Activated effector memory CD4-positive, alpha-beta T cell treated with Interleukin-2 at 50 U/mL for 16 hours (primary cell): ENCODE results near the gene KCNN1.
"Not testable (repeated sequence)": the region's sequence is repeated elsewhere in the genome, so short reads cannot be mapped to it uniquely, and the experiment has no call there.

Source experiments
- DNase-seq: peaks from one replicate; pipeline ENCODE4 v3.0.0-alpha.2; 2020

The KCNN1 gene

GRCh38 chr19:17966550-17967256 lies at the start of gene KCNN1:
Gene KCNN1 (plus strand): TSS chr19:17967107. CDS start chr19:17973889, 6,782 bp downstream.
- DNase-seq: no peak

DNA sequence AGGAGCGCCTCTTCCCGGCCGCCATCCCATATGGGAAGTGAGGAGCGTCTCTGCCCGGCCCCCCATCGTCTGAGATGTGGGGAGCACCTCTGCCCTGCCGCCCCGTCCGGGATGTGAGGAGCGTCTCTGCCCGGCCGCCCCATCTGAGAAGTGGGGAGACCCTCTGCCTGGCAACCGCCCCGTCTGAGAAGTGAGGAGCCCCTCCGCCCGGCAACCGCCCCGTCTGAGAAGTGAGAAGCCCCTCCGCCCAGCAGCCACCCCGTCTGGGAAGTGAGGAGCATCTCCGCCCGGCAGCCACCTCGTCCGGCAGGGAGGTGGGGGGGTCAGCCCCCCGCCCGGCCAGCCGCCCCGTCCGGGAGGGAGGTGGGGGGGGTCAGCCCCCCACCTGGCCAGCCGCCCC lies 48.8 kb upstream of the KCNN1 start:
- DNase-seq: not testable (repeated sequence)

- DNase-seq: not testable (repeated sequence)
Observed at GRCh38 chr19:17919122-17919521, 47.8 kb upstream of the KCNN1 start.

GRCh38 chr19:17920527-17920926 lies 46.4 kb upstream of the KCNN1 start:
- no peak for DNase-seq

DNA sequence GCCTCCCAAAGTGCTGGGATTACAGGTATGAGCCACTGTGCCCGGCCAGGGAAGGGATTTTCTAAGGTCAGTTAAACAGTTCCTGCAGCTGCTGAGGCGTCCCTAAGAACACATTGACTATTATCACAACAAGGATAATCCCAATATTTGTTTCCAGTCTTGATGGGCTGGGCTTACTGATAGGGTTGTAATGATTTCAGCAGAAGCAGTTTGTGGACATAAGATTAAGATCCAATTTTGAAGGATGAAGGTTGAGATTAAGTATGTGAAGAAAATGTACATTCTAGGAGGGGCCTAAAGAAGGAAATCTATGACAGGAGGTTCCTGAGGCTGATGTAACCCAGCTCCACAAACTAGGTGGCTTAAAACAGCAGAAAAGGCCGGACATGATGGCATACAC lies 44.8 kb upstream of the KCNN1 start:
- no peak for DNase-seq

DNA sequence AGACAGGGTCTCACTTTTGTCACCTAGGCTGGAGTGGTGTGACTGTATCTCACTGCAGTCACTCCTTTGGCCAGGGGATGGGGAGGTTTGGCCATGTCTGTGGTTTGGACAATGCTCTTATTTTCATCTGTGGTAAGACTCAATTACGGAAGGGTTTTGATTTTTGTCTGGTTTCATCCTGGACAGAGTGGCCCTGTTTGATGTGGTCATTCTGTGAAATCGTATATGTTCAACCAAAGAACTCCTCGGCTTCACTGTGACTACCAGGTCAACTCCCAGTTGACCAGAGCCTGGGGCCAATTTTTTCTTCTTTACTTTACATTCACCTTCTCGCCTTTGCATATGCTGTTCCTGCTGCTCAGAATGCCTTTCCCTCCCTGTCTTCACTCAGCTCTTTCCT lies 40.9 kb upstream of the KCNN1 start:
- no peak for DNase-seq

DNA sequence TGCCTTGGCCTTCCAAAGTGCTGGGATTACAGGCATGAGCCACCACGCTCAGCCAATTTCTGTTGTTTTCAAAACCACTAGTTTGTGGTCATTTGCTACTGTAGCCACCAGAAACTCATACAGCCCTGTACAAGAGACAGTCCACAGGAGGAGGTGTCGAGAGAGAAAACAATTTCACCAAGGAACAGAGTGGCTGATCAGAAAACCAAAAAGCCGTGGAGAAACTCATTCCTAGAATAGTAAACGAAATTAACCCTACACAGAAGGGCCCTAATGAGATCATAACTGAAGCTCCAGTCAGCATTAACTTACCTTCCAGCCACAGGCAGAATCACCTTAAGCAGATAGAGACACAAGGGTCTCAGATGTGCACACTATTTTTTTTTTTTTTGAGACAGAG lies 37.9 kb upstream of the KCNN1 start:
- DNase-seq: no peak

DNA sequence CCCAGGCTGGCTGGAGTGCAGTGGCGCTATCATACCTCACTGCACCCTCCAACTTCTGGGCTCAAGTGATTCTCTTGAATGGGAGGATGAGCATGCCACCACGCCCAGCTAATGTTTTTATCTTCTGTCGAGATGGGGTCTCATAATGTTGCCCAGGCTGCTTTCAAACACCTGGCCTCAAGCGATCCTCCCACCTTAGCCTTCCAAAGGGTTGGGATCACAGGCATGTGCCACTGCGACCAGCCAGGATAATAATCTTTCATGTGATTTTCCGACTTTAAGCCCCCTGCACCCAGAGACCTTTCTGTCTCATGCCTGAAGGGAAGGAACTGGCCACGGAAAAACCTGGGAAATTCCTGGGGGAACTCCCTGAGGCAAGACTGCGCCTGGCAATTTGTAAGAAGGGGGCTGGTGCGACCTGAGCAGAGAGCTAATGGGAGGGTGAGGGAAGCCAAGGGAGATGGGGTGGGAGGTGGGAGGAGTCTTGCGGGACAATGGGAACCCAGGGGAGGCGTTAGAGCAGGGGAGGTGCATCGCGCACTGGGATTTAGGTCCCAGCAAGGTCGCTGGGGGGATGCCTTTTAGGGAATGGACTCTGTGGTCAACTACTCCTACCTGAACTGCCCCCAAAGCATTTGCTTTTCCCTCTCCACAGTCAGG lies 35.2 kb upstream of the KCNN1 start:
- DNase-seq: no peak

DNA sequence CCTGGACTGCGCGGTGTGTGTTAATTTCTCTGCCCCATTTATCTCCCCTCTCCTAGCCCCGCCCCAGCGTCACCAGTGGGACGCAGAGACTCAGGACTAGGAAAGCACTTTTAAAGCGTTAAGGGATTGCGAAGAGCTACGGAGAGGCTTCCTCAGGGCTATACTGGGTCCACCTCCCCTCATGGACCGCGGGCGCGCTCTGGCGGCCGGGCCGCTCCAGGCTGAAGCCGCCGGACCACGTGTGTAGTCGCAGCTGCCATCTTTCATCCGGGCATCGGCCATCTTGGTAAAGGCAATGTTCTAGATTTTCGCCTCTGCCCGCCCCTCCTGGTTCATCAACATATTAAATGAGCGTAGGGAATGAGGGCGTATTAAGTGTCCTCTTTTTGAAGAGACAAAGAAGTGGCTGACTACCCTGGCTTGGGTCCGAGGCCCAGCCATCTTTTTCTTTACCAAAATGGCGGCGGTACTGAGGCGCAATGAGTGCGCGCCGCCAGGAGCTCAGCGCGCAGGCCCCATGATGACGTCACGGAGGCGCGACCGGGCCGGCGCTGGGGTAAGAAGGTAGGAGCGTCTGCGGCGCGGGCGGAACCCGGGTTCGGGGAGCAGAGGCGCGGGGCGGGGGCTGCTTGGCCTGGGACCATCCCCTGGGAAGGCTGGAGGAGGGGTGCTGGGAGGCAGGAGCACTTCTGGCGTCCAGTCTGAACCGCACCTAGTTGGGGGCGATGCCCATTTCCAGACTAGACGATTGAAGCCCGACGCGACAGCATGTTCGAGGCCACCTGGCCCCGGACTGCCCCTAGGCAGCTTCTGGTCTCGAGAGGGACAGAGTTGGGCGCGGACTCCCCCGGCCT lies 34.2 kb upstream of the KCNN1 start, which contains the start of gene CCDC124:
CCDC124 (plus strand) TSS at position 531 of the 854 bp plus-strand sequence. CDS start 3,406 bp downstream, outside the sequence.
- peak; percentile 89 for DNase-seq

DNA sequence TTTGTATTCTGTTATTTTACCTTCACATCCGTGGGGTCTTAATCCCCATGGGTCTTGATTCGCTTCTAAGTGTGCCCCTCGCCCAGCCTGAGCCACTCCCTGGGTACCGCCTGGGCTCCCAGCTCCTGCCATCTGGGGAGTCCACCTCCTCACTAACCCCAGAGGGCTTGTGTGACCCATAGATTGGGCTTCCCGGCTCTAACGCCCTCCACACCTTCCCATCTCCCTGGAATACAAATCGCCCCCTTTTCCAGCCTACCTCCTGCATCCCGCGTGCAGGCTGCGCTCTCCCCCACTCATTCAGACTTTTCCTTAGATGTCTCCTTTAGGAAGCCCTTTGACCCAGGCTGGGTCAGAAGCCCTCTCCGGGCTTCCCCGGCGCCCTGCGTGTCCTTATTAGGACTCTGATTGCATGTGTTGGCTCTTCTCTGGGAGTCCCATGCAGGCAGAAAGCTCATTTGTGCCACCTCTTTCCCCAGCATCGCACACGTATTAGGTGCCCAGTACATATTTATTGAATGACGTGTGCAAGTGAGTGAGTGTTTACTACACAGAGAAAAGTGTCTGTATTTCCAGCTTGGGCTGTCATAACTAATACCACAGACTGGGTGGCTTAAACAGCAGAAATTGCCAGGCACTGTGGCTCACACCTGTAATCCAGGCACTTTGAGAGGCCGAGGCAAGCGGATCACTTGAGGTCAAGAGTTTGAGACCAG lies 33.3 kb upstream of the KCNN1 start:
- DNase-seq: no peak

- DNase-seq: no peak
Observed at GRCh38 chr19:17936379-17936778, 30.5 kb upstream of the KCNN1 start.

DNA sequence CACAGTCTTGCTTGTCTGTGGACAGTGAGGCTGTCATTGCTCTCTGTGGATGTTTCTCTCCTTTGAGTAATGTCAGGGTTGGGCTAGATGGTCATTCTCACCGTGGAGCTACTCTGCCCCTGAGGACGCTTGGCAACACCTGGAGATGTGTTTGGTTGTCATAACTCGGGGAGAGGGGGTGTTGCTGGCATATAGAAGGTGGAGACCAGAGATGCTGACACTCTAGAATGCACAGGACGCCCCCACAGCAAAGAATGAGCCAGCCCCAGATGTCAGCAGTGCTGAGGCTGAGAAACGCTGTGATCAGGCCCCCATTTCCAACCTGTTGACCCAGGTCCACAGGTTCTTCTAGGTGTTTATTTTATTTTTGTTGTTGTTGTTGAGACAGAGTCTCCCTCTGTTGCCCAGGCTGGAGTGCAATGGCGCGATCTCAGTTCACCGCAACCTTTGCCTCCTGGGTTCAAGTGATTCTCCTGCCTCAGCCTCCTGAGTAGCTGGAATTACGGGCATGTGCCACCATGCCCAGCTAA lies 29.5 kb upstream of the KCNN1 start:
- no peak for DNase-seq

- DNase-seq: peak; percentile 69
Observed at GRCh38 chr19:17938092-17938845, 28.6 kb upstream of the KCNN1 start.

GRCh38 chr19:17942181-17942580 lies 24.7 kb upstream of the KCNN1 start:
- no peak for DNase-seq

GRCh38 chr19:17942582-17943273 lies 24.2 kb upstream of the KCNN1 start:
- no peak for DNase-seq

DNA sequence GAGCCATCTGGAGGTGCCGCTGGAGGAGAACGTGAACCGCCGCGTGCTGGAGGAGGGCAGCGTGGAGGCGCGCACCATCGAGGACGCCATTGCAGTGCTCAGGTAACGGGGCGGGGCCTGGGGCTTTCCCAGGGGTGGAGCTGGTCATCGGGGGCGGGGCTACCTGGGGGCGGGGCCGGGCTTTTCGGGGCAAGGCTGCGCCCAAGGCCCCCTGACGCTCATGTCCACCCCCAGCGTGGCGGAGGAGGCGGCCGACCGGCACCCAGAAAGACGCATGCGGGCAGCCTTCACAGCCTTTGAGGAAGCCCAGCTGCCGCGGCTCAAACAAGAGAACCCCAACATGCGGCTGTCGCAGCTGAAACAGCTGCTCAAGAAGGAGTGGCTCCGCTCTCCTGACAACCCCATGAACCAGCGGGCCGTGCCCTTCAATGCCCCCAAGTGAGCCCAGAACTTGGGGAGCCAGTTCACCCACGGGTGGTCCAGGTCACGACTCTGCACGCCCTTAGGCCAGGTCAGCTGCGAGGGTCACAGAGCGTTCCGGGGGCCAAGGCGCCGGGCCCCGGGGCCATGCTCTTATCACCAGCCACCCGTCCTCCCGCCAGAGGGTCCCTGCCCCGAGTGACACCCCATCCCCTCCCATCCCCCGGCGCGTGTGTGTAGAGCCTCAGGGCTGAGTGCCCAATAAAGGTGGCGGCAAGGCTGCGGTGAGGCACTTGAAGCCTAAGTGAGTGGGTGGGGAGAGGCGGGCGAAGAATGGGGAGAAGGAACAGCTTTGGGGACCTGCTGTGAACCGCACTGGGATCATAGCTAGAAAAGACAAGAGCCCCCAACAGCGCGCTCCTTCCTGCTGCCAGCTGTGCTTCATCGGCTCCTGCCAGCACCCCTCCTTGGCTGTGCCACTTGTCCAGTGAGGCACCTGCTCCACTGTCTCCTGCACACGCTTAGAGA lies 23.4 kb upstream of the KCNN1 start:
- no peak for DNase-seq

GRCh38 chr19:17944301-17944700 lies 22.6 kb upstream of the KCNN1 start:
- no peak for DNase-seq

DNA sequence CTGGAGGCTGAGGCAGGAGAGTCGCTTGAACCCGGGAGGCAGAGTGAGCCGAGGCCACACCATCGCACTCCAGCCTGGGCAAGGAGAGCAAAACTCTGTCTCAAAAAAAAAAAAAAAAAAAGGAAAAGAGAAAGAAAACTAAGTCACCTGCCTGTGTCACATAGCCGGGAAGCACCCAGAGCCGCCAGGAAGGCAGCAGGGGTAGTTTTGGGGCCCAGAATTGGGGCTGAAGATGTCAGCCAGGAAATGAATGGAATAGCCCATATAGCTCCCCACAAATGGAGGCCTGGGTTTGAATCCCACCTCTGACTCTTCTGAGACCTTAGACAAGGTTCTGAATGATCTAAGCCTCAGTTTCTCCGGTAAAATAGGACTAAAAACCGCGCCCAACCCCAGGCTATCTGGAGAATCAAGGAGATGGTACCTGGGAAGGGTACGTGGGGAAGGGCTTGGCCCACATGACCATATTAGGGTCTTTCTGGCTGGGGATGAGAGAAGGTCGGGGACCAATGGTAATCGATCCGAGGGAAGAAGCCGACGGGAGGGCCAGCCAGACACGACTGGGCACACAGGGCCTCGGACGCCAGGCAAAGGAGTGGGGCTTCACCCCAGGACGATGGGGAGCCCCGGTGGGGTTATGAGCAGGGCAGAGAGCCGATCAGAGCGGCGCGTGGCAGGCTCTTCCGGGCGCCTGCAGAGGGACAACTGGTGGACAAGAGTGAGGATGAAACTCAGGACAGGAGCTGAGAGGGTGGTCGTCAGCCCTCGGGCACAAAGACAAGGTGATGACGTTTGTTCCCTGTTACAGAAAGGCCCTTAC lies 19.7 kb upstream of the KCNN1 start:
- DNase-seq: no peak
